Smooth muscle cell (in vitro differentiated cells): ENCODE measurements around the gene GPR107. TPM values are rescaled to one million over a fixed set of nuclear protein-coding genes. Genes with fewer than 3 reads are reported as not detected.

Experiments used
- DNase-seq: peaks from one replicate; lab custom pipeline; 2025; ENCODE audit not compliant: unreplicated experiment; lab: John Stamatoyannopoulos, UW
- H2AFZ ChIP-seq: fragments of 200-600 bp; sonication (generic); 2 replicates; pipeline ENCODE4 v1.6.0; 2016; ENCODE audit warnings: antibody characterized with exemption, low read depth, mild to moderate bottlenecking
- H3F3A ChIP-seq: fragments of 200-600 bp; sonication (generic); 2 replicates; pipeline ENCODE4 v1.6.0; 2017; ENCODE audit warnings: antibody characterized with exemption, low read depth
- H3K27ac ChIP-seq: fragments of 200-600 bp; sonication (generic); 2 replicates; pipeline ENCODE4 v1.5.1; 2016; ENCODE audit warnings: low read depth, mild to moderate bottlenecking
- H3K27me3 ChIP-seq: fragments of 200-600 bp; sonication (generic); 2 replicates; pipeline ENCODE4 v1.6.1; 2016; ENCODE audit warnings: low read depth, mild to moderate bottlenecking
- H3K36me3 ChIP-seq: fragments of 200-600 bp; sonication (generic); 2 replicates; pipeline ENCODE4 v1.5.1; 2016; ENCODE audit warnings: low read depth
- H3K4me1 ChIP-seq: fragments of 200-600 bp; sonication (generic); 2 replicates; pipeline ENCODE4 v1.5.1; 2016; ENCODE audit warnings: low read depth
- H3K4me2 ChIP-seq: fragments of 200-600 bp; sonication (generic); 2 replicates; pipeline ENCODE4 v1.6.0; 2016; ENCODE audit warnings: mild to moderate bottlenecking
- H3K4me3 ChIP-seq: fragments of 200-600 bp; sonication (generic); 2 replicates; pipeline ENCODE4 v1.5.1; 2016; ENCODE audit warnings: mild to moderate bottlenecking
- H3K79me2 ChIP-seq: fragments of 200-600 bp; sonication (generic); 2 replicates; pipeline ENCODE4 v1.6.0; 2016; ENCODE audit warnings: low read depth, mild to moderate bottlenecking
- H3K9ac ChIP-seq: fragments of 200-600 bp; sonication (generic); 2 replicates; pipeline ENCODE4 v1.6.0; 2016; ENCODE audit warnings: low read depth
- H3K9me3 ChIP-seq: fragments of 200-600 bp; sonication (generic); replicated peaks from 2 replicates; pipeline ENCODE4 v1.5.1; 2016; ENCODE audit warnings: low read depth
- H4K20me1 ChIP-seq: fragments of 200-600 bp; sonication (generic); 2 replicates; pipeline ENCODE4 v1.6.0; 2016; ENCODE audit warnings: low read depth
- WGBS: methylation state at CpG from one replicate; pipeline ENCODE4 v1.1.7; 2016; ENCODE audit warnings: low lambda C conversion rate; 5-methylcytosine and 5-hydroxymethylcytosine counted together
- polyA plus RNA-seq: library from polyadenylated mRNA; unstranded; fragments of >200 nt; fragmentation: Nextera tagmentation; extraction: Ambion mirVana; gene quantifications from 2 replicates; pipeline ENCODE4 v1.2.1, GENCODE V29; 2016
- total RNA-seq: library from RNA; depleted of rRNA; stranded (reverse); fragments of >200 nt; gene quantifications from 2 replicates; pipeline ENCODE4 v1.2.3, GENCODE V29; 2014
- TF ChIP-seq, protein P1 (sequence below): fragments of 200-600 bp; sonication (generic); IDR thresholded peaks from 2 replicates; pipeline ENCODE4 v1.5.1; 2017; ENCODE audit warnings: borderline replicate concordance, mild to moderate bottlenecking, antibody characterized with exemption; ENCODE audit not compliant: insufficient read depth, poor library complexity, severe bottlenecking

GPR107 gene
- total and polyA plus RNA-seq, 2 experiments from 2014 or later: 16.2 to 42.7 TPM

DNA sequence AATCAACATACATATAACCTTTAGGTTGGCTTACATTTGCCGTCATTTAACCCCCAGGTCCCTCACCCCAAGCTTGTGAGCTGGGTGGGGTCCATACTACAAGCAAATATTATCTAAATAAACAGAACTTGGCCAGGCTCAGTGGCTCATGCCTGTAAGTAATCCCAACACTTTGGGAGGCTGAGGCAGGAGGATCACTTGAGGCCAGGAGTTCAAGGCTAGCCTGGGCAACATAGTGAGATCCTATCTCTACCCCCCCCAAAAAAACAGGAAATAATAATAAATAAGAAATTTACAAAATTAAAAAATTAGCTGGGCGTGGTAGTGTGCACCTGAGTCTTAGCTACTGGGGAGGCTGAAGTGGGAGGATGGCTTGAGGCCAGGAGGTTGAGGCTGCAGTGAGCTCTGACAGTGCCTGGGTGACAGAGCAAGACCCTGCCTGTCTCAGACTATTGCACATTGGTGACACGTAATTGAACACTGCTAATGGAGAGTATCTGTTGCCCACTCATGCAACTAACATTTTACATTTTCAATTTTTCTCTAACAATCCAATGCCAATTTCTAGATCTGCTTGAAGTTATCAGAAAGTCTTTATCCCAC, 29.6 kb upstream of the GPR107 start:
- Histone ChIP-seq H3K27me3 (no peaks in the 10 kb centered on the region), H3K4me1 (no peaks in the 10 kb centered on the region), H3K9ac (no peak overlapping the region), H3K4me2 (no peak overlapping the region), H3K9me3 (no peaks in the 10 kb centered on the region), H3K27ac (no peak overlapping the region), H3K79me2 (peaks cover 97% of the 10 kb centered on the region), H2AFZ (no peak overlapping the region), H3K4me3 (no peak overlapping the region), H3F3A (no peaks in the 10 kb centered on the region), H4K20me1 (peaks cover 94% of the 10 kb centered on the region), H3K36me3 (no peaks in the 10 kb centered on the region)
- 85% methylated on average over 3 of the region's 3 CpGs for WGBS
- TF ChIP-seq, protein P1, sequence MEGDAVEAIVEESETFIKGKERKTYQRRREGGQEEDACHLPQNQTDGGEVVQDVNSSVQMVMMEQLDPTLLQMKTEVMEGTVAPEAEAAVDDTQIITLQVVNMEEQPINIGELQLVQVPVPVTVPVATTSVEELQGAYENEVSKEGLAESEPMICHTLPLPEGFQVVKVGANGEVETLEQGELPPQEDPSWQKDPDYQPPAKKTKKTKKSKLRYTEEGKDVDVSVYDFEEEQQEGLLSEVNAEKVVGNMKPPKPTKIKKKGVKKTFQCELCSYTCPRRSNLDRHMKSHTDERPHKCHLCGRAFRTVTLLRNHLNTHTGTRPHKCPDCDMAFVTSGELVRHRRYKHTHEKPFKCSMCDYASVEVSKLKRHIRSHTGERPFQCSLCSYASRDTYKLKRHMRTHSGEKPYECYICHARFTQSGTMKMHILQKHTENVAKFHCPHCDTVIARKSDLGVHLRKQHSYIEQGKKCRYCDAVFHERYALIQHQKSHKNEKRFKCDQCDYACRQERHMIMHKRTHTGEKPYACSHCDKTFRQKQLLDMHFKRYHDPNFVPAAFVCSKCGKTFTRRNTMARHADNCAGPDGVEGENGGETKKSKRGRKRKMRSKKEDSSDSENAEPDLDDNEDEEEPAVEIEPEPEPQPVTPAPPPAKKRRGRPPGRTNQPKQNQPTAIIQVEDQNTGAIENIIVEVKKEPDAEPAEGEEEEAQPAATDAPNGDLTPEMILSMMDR: no peak
- DNase-seq: no peak

DNA sequence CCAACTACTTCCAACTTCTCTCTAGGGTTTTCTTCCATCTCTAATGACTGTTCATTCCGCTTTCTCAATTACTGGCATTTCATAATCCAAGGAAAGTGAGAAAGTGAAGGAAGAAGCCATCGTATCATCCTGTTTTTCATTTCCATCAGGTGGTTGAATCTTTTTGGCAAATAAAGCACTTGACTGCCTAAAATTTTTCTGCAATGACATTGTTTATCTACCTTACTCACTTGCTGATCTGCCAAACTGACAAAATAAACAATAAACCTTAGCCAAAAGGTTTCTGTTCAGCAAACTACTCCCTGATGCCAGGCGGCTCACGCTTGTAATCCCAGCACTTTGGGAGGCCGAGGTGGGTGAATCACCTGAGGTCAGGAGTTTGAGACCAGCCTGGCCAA, 29.1 kb upstream of the GPR107 start:
- no peak overlapping the region for H3K27ac ChIP-seq
- no peaks in the 10 kb centered on the region for H3K36me3 ChIP-seq
- H2AFZ ChIP-seq: no peak overlapping the region
- H3K4me3 ChIP-seq: no peak overlapping the region
- H3K4me2 ChIP-seq: no peak overlapping the region
- peaks cover 94% of the 10 kb centered on the region for H4K20me1 ChIP-seq
- H3K27me3 ChIP-seq: no peaks in the 10 kb centered on the region
- H3K9me3 ChIP-seq: no peaks in the 10 kb centered on the region
- WGBS: 95% methylated on average over 5 of the region's 5 CpGs
- peaks cover 97% of the 10 kb centered on the region for H3K79me2 ChIP-seq
- no peak for DNase-seq
- no peak overlapping the region for H3K9ac ChIP-seq
- TF ChIP-seq, protein P1: no peak
- no peaks in the 10 kb centered on the region for H3F3A ChIP-seq
- no peaks in the 10 kb centered on the region for H3K4me1 ChIP-seq

DNA sequence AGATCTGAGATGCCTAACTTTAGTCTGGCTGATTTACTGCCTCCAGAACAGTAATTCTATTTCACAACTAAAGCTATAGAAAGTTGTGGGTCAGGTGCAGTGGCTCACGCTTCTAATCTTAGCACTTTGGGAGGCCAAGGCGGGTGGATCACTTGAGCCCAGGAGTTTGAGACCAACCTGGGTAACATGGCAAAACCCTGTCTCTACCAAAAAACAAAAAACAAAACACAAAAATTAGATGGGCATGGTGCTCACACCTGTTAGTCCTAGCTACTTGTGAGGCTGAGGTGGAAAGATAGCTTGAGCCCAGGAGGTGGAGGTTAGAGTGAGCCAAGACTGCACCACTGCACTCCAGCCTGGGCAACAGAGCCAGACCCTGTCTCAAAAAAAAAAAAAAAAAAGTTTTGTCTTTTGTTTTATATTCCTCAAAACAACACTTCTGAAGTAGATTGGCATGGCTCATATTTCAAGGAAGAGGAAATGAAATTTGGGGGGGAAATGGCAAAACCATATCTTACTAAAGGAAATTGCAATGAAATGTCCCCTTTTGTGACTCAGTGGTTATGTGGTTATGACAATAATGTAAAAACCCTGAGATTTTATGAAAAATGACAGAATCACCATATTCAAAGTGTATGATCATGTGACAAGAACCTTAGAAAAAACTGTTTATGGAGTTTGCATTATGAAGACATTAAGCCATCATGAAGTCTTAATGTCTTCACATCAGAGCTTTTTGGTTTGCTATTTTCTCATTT, 26.9 kb upstream of the GPR107 start:
- H3K4me2 ChIP-seq: no peak overlapping the region
- H3K36me3 ChIP-seq: no peaks in the 10 kb centered on the region
- no peak overlapping the region for H2AFZ ChIP-seq
- no peaks in the 10 kb centered on the region for H3K9me3 ChIP-seq
- peaks cover 98% of the 10 kb centered on the region for H3K79me2 ChIP-seq
- no peaks in the 10 kb centered on the region for H3K27me3 ChIP-seq
- H3K4me3 ChIP-seq: no peak overlapping the region
- no peak overlapping the region for H3K27ac ChIP-seq
- no peaks in the 10 kb centered on the region for H3F3A ChIP-seq
- no peaks in the 10 kb centered on the region for H3K4me1 ChIP-seq
- TF ChIP-seq, protein P1: no peak
- H3K9ac ChIP-seq: no peak overlapping the region
- DNase-seq: no peak
- 92% methylated on average over 2 of the region's 2 CpGs for whole genome bisulfite sequencing
- peaks cover 96% of the 10 kb centered on the region for H4K20me1 ChIP-seq
